WI38 (cell line): ENCODE measurements around the gene KLHL29.

Experiments
- H3K4me3 ChIP-seq: 2 replicates; pipeline ENCODE4 v1.5.1; 2011; ENCODE audit warnings: low read depth, mild to moderate bottlenecking, control low read depth, low read length
- TF ChIP-seq, protein P1 (sequence below): IDR thresholded peaks from 2 replicates; pipeline ENCODE4 v1.5.1; 2012; ENCODE audit warnings: low read depth, mild to moderate bottlenecking, control low read depth, low read length

Gene KLHL29

DNA sequence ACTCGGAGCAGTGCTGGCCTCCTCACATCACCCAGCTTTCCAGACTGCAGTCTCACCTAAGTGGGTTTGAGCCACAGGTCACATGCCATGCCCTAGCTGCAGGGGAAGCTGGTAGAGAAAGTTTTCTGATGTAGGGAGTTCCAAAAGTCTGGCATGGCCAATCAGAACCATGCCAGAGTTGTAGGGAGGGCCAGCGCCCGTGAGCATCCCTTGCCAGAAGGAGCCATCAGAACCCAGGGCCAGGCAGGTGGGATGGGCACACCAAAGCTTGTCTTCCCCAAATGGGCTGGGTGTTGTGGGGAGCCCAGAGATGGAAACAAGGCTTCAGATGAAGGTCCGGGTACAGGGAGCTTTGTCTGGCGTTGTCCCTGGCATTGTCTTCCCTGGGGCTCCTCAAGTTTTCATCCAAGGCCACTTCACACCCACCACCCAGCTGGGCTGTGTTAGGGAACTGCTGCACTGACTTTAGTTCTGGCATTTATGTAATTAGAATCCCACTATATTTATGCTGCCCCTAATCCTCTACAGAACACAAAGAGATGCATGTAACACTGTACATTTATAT lies 247.9 kb downstream of the KLHL29 start:
- H3K4me3 ChIP-seq = no peak overlapping the region
- TF ChIP-seq, protein P1, sequence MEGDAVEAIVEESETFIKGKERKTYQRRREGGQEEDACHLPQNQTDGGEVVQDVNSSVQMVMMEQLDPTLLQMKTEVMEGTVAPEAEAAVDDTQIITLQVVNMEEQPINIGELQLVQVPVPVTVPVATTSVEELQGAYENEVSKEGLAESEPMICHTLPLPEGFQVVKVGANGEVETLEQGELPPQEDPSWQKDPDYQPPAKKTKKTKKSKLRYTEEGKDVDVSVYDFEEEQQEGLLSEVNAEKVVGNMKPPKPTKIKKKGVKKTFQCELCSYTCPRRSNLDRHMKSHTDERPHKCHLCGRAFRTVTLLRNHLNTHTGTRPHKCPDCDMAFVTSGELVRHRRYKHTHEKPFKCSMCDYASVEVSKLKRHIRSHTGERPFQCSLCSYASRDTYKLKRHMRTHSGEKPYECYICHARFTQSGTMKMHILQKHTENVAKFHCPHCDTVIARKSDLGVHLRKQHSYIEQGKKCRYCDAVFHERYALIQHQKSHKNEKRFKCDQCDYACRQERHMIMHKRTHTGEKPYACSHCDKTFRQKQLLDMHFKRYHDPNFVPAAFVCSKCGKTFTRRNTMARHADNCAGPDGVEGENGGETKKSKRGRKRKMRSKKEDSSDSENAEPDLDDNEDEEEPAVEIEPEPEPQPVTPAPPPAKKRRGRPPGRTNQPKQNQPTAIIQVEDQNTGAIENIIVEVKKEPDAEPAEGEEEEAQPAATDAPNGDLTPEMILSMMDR = no peak

- no peak overlapping the region for H3K4me3 ChIP-seq
- TF ChIP-seq, protein P1 = no peak
Observed at GRCh38 chr2:23633966-23634365, 249.0 kb downstream of the KLHL29 start.

GRCh38 chr2:23635442-23636340 lies 250.7 kb downstream of the KLHL29 start:
- H3K4me3 ChIP-seq = no peak overlapping the region
- TF ChIP-seq, protein P1 = no peak

DNA sequence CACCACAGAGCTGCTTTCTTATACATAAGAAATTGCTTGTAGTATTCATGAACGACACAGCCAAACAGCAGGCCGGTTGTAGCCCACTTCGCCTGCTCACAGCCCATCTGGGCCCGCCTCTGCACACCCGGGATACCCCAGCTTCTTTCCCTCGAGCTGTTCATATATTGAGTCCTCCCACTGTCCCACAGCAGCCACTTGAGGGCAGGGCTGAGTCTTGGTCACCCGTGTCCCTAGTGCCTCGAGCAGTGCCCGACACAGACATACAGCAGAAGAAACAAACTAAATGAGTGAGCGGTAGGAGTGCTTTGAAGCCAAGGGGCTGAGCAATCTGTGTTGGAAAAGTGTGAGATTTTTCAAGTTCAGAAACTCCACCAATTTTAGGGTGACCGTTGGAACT lies 251.4 kb downstream of the KLHL29 start:
- H3K4me3 ChIP-seq = no peak overlapping the region
- TF ChIP-seq, protein P1 = peak; percentile 6; the same call in 1 of the 2 replicates

- no peak overlapping the region for H3K4me3 ChIP-seq
- TF ChIP-seq, protein P1 = no peak
Observed at GRCh38 chr2:23637011-23637778, 252.2 kb downstream of the KLHL29 start.

GRCh38 chr2:23639406-23639982 lies 254.5 kb downstream of the KLHL29 start:
- TF ChIP-seq, protein P1 = no peak
- H3K4me3 ChIP-seq = no peak overlapping the region
